ENCODE measurements around the gene FOXS1.

Gene FOXS1

DNA sequence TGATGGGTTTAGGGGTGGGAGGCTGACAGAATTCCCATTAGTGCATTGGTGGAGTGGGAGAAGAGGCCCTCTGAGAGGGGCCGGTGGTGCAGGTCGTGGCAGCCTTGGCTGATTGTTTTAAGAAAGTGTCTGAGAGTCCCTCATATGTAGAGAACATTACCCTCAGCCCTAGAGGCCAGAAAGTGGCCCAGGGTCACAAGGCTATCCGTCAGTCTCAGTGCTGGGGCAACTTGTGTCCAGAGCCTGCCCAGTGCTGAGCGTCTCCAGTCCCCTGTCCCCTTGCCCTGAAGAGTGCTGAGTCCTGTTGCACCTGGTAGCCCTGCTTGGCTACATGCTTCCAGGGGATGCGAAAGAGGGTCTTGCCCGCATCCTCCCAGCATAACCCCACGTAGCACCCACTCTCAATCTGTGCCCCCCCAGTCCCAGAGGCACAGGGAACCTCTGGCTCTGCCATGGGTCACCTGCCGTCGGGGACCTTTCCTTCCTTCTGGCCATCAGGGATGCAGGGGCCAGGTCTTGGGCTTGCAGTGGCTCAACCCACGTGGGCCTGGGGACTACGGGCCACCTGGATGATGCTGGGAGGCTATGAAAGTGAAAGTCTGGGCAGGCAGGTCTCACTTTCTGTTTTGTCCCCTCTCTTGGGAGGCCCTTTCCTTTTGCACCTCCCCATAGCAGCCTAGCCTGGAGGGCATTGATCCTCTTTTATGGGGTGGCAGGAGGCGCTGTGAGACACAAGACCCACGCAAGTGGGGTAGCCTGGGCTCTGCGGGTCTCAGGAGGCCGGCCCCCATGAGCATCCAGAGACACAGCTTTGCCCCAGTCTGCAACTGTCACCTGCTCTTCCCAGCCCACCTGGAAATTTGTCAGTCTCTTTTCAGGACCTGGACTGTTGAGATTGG lies 12.7 kb upstream of the FOXS1 start:
- H3K4me3 ChIP-seq (ENCODE audit: low read depth, low read length), result no peak overlapping the region
- DNase-seq (ENCODE audit: low read depth), result no peak
- TF ChIP-seq, protein P1, sequence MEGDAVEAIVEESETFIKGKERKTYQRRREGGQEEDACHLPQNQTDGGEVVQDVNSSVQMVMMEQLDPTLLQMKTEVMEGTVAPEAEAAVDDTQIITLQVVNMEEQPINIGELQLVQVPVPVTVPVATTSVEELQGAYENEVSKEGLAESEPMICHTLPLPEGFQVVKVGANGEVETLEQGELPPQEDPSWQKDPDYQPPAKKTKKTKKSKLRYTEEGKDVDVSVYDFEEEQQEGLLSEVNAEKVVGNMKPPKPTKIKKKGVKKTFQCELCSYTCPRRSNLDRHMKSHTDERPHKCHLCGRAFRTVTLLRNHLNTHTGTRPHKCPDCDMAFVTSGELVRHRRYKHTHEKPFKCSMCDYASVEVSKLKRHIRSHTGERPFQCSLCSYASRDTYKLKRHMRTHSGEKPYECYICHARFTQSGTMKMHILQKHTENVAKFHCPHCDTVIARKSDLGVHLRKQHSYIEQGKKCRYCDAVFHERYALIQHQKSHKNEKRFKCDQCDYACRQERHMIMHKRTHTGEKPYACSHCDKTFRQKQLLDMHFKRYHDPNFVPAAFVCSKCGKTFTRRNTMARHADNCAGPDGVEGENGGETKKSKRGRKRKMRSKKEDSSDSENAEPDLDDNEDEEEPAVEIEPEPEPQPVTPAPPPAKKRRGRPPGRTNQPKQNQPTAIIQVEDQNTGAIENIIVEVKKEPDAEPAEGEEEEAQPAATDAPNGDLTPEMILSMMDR (IDR thresholded peaks at IDR 0.05; ENCODE audit: low read depth, low read length, missing control alignments), result no peak

DNA sequence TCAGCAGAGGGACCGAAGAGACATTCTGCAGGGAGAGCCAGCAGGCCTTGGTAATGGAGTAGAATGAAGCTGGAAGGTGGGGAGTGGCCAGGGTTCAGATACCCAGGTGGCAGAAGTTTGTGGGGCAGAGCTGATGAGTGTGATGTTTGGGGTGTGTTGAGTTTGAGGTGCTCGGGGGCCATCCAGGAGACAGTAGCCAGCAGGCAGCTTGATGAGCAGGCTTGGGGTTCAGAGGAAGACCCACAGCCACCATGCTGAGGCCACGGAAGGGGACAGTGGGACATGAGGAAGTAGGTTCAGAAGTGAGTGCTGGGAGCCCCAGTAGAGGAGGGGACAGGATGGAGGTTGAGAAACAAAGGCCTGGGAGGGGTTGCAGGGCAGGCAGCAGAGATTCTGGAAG lies 11.1 kb upstream of the FOXS1 start:
- no peak overlapping the region for H3K4me3 ChIP-seq (ENCODE audit: low read depth, low read length)
- TF ChIP-seq, protein P1 (IDR thresholded peaks at IDR 0.05; ENCODE audit: low read depth, low read length, missing control alignments), result no peak
- no peak for DNase-seq (ENCODE audit: low read depth)

DNA sequence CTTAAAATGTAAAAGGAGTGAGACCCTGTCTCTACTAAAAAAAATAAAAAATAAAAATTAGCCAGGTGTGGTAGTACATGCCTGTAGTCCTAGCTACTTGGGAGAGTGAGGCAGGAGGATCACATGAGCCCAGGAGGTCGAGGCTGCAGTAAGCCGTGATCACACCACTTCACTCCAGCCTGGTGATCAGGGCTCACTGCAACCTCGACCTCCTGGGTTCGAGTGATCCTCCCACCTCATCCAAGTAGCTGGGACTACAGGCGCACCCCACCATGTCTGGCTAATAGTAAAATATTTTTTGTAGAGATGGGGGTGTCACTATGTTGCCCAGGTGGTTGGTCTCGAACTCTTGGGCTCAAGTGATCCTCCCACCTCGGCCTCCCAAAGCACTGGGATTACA lies 8.1 kb upstream of the FOXS1 start:
- TF ChIP-seq, protein P1 (IDR thresholded peaks at IDR 0.05; ENCODE audit: low read depth, low read length, missing control alignments), result no peak
- H3K4me3 ChIP-seq (ENCODE audit: low read depth, low read length), result no peak overlapping the region
- no peak for DNase-seq (ENCODE audit: low read depth)

DNA sequence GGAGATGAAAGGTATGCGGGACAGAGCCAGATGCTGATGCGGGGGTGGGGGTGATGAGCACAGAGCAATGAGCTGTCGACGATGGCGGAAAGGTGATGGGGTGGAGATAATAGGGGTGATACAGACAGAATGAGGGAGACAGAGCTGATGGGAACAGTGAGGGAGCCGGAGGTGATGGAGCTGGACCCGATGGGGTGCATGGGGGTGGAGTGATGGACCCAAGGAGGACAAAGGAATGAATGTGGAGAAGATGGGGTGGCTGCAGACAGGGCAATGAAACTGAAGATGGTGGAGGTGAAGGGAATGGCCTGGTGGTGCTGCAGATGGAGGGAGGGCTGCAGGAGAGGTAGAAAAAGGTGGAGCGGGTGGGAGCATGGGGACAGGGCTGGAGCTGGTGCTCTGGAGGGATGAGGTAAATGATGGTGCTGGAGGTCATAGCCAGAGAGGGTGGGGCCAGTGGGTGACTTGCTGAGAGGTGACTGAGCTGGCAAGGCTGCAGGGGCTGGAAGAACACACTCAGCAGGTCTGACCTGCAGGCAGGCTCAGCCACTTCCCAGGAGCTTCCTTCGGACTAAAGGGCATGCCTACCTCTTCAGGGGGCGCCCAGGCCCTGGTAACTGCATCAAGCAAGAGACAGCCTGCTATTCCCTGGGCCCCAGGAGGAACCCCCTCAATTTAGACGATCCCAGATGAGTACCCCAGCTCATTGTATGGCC lies 6.0 kb upstream of the FOXS1 start:
- H3K4me3 ChIP-seq (ENCODE audit: low read depth, low read length), result no peak overlapping the region
- no peak for DNase-seq (ENCODE audit: low read depth)
- TF ChIP-seq, protein P1 (IDR thresholded peaks at IDR 0.05; ENCODE audit: low read depth, low read length, missing control alignments), result no peak

DNA sequence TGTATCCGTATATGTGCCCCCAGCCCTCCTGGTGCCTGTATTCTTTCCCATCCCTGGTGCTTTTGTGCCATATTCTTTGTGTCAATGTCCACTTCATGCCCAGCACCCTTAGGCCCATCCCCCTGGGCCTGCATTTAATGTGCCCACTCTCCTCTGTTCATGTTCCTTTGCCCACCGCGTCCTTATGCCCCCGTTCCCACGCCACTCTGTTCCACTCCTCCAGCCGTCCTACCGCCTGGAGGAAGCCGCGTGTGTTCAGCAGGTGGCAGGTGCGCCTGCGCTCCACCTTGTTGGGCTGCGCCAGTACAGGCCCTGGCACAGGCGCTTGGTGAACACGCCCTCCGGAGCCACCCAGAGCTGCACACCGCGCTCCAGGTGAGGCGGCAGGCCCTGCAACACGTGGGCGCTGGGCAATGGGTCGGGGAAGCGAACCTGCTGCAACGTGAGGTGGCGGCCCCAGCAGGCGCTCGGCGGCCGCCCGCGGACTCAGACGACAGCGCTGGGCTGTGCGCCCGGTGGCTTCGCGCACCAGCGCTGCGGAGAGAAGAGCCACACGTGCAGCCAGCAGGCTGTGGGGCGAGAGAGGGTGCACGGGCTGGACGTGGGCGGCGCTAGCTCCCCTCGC lies 4.0 kb upstream of the FOXS1 start:
- no peak for DNase-seq (ENCODE audit: low read depth)
- TF ChIP-seq, protein P1 (IDR thresholded peaks at IDR 0.05; ENCODE audit: low read depth, low read length, missing control alignments), result no peak
- no peak overlapping the region for H3K4me3 ChIP-seq (ENCODE audit: low read depth, low read length)

DNA sequence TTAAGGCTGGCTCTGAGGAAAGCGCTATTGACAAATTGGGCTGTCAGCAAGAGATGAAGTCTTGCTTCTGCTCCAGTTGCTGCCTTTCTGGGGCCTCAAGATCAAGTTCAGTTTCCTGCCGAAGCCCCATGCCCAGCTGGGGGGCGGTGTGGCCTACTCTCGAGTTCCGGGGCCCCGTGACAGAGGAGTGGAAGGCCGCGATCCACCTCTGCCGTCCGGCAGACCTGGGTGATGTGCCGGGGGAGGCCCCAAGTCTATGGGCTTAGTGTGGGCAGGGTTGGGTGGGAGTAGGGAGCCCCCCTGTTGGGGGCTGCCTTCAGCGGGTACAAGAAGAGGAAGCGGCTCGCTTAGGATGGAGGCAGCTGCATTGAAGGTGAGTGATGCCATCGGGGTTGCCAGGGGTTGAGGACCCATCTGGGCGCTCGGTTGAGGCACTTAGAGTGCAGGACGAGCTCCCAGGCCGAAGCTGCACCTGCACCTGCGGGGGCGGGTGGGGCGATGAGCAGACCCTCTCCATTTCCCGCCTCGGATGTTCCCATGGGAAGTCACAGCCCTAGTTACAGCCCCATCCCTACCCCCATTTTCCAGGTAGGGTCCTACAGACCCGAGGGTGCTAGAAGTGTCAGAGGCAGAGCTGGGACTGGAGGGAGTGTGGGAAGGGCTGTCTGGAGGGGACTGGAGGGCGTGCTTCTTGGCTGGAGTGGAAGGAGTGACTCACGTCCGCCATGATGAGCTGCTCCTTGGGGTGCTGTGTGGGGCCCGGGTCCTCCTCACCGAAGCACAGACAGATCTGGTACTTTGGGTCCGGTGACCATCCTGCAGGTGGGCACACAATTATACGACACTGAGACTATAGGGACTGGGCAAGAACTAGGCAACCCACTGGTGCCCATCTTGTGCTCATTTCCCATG lies 2.9 kb upstream of the FOXS1 start:
- TF ChIP-seq, protein P1 (IDR thresholded peaks at IDR 0.05; ENCODE audit: low read depth, low read length, missing control alignments), result no peak
- H3K4me3 ChIP-seq (ENCODE audit: low read depth, low read length), result no peak overlapping the region

More for the DNA sequence above, 2.9 kb upstream of the FOXS1 start:
- no peak for DNase-seq (ENCODE audit: low read depth)

Measured in GM12864 (cell line).